MG63 (cell line): ENCODE data around the gene EHMT1. TPM values are rescaled to one million over a fixed set of nuclear protein-coding genes. Genes with fewer than 3 reads are reported as not detected.

Experiments used
- DNase-seq: peaks from one replicate; pipeline ENCODE4 v3.0.0-alpha.2; 2020
- H3K27me3 ChIP-seq: fragments of 250-450 bp; sonication (Bioruptor Pico); 2 replicates; pipeline ENCODE4 v1.5.1; 2020; ENCODE audit warnings: mild to moderate bottlenecking, moderate library complexity
- H3K36me3 ChIP-seq: fragments of 250-450 bp; sonication (Bioruptor Pico); 2 replicates; pipeline ENCODE4 v1.5.1; 2020; ENCODE audit warnings: mild to moderate bottlenecking, moderate library complexity
- H3K4me3 ChIP-seq: fragments of 250-450 bp; sonication (Bioruptor Pico); 2 replicates; pipeline ENCODE4 v1.5.1; 2020; ENCODE audit warnings: mild to moderate bottlenecking, moderate library complexity
- H3K9me3 ChIP-seq: fragments of 250-450 bp; sonication (Bioruptor Pico); 2 replicates; pipeline ENCODE4 v1.5.1; 2020; ENCODE audit warnings: mild to moderate bottlenecking, moderate library complexity
- total RNA-seq: library from RNA; depleted of rRNA; stranded (reverse); fragments of >200 nt; shearing (Covaris generic); gene quantifications from 2 replicates; pipeline ENCODE4 v1.2.3, GENCODE V29; 2014; ENCODE audit warnings: low replicate concordance

Gene EHMT1
- total RNA-seq, 1 experiment from 2014 or later: 64.5 TPM

- Histone ChIP-seq H3K36me3 (peaks cover 15% of the 10 kb centered on the region), H3K4me3 (no peak overlapping the region), H3K9me3 (no peaks in the 10 kb centered on the region), H3K27me3 (no peaks in the 10 kb centered on the region)
- DNase-seq: no peak
Measured at GRCh38 chr9:137650259-137650658, 31.5 kb downstream of the EHMT1 start.

- no peak for DNase-seq
- Histone ChIP-seq H3K36me3 (peaks cover 18% of the 10 kb centered on the region), H3K27me3 (no peaks in the 10 kb centered on the region), H3K9me3 (no peaks in the 10 kb centered on the region), H3K4me3 (no peak overlapping the region)
Measured at GRCh38 chr9:137650779-137651178, 32.0 kb downstream of the EHMT1 start.

- Histone ChIP-seq H3K27me3 (no peaks in the 10 kb centered on the region), H3K4me3 (no peak overlapping the region), H3K9me3 (no peaks in the 10 kb centered on the region), H3K36me3 (peaks cover 13% of the 10 kb centered on the region)
- no peak for DNase-seq
Measured at GRCh38 chr9:137656416-137656815, 37.6 kb downstream of the EHMT1 start.

GRCh38 chr9:137657606-137658005 is 38.8 kb downstream of the EHMT1 start:
- Histone ChIP-seq H3K27me3 (no peaks in the 10 kb centered on the region), H3K9me3 (no peaks in the 10 kb centered on the region), H3K36me3 (peaks cover 13% of the 10 kb centered on the region), H3K4me3 (no peak overlapping the region)
- DNase-seq: no peak

GRCh38 chr9:137658781-137659180 is 40.0 kb downstream of the EHMT1 start:
- Histone ChIP-seq H3K36me3 (peaks cover 8% of the 10 kb centered on the region), H3K9me3 (no peaks in the 10 kb centered on the region), H3K27me3 (no peaks in the 10 kb centered on the region), H3K4me3 (no peak overlapping the region)
- no peak for DNase-seq

- no peak overlapping the region for H3K4me3 ChIP-seq
- no peak for DNase-seq
- H3K27me3 ChIP-seq: no peaks in the 10 kb centered on the region
- no peaks in the 10 kb centered on the region for H3K9me3 ChIP-seq
- H3K36me3 ChIP-seq: peaks cover 8% of the 10 kb centered on the region
Measured at GRCh38 chr9:137660144-137660543, 41.3 kb downstream of the EHMT1 start.

- Histone ChIP-seq H3K4me3 (no peak overlapping the region), H3K27me3 (no peaks in the 10 kb centered on the region), H3K36me3 (peaks cover 5% of the 10 kb centered on the region; the same call in 1 of the 2 replicates), H3K9me3 (no peaks in the 10 kb centered on the region)
- no peak for DNase-seq
Measured at GRCh38 chr9:137663584-137663983, 44.8 kb downstream of the EHMT1 start.

- H3K9me3 ChIP-seq: no peaks in the 10 kb centered on the region
- no peak for DNase-seq
- H3K27me3 ChIP-seq: no peaks in the 10 kb centered on the region
Measured at GRCh38 chr9:137664676-137665075, 45.9 kb downstream of the EHMT1 start.

GRCh38 chr9:137665226-137665625 is 46.4 kb downstream of the EHMT1 start:
- Histone ChIP-seq H3K27me3 (no peaks in the 10 kb centered on the region), H3K36me3 (no peaks in the 10 kb centered on the region; the same call in 1 of the 2 replicates), H3K9me3 (no peaks in the 10 kb centered on the region), H3K4me3 (no peak overlapping the region)
- no peak for DNase-seq

More at GRCh38 chr9:137664676-137665075, 45.9 kb downstream of the EHMT1 start:
- Histone ChIP-seq H3K36me3 (no peaks in the 10 kb centered on the region; the same call in 1 of the 2 replicates), H3K4me3 (no peak overlapping the region)

- Histone ChIP-seq H3K4me3 (no peak overlapping the region), H3K9me3 (no peaks in the 10 kb centered on the region), H3K36me3 (no peaks in the 10 kb centered on the region; the same call in 1 of the 2 replicates), H3K27me3 (no peaks in the 10 kb centered on the region)
- DNase-seq: no peak
Measured at GRCh38 chr9:137665697-137666512, 47.1 kb downstream of the EHMT1 start.

GRCh38 chr9:137666513-137666822 is 47.7 kb downstream of the EHMT1 start:
- no peaks in the 10 kb centered on the region for H3K27me3 ChIP-seq
- no peaks in the 10 kb centered on the region; the same call in 1 of the 2 replicates for H3K36me3 ChIP-seq
- H3K4me3 ChIP-seq: no peak overlapping the region
- no peaks in the 10 kb centered on the region for H3K9me3 ChIP-seq
- no peak for DNase-seq

- no peak for DNase-seq
- no peaks in the 10 kb centered on the region; the same call in 1 of the 2 replicates for H3K36me3 ChIP-seq
- no peaks in the 10 kb centered on the region for H3K27me3 ChIP-seq
- H3K9me3 ChIP-seq: no peaks in the 10 kb centered on the region
- no peak overlapping the region for H3K4me3 ChIP-seq
Measured at GRCh38 chr9:137666955-137667670, 48.3 kb downstream of the EHMT1 start.

- DNase-seq: no peak
- Histone ChIP-seq H3K9me3 (no peaks in the 10 kb centered on the region), H3K4me3 (no peak overlapping the region), H3K27me3 (no peaks in the 10 kb centered on the region), H3K36me3 (no peaks in the 10 kb centered on the region; the same call in 1 of the 2 replicates)
Measured at GRCh38 chr9:137668203-137668602, 49.4 kb downstream of the EHMT1 start.

GRCh38 chr9:137669261-137669672 is 50.5 kb downstream of the EHMT1 start:
- Histone ChIP-seq H3K4me3 (no peak overlapping the region), H3K36me3 (no peaks in the 10 kb centered on the region; the same call in 1 of the 2 replicates), H3K27me3 (no peaks in the 10 kb centered on the region), H3K9me3 (no peaks in the 10 kb centered on the region)
- DNase-seq: no peak

- H3K4me3 ChIP-seq: no peak overlapping the region
- no peaks in the 10 kb centered on the region for H3K9me3 ChIP-seq
- DNase-seq: no peak
- no peaks in the 10 kb centered on the region; the same call in 1 of the 2 replicates for H3K36me3 ChIP-seq
- no peaks in the 10 kb centered on the region for H3K27me3 ChIP-seq
Measured at GRCh38 chr9:137670391-137671195, 51.8 kb downstream of the EHMT1 start.

GRCh38 chr9:137671196-137671538 is 52.4 kb downstream of the EHMT1 start:
- H3K9me3 ChIP-seq: no peaks in the 10 kb centered on the region
- H3K27me3 ChIP-seq: no peaks in the 10 kb centered on the region
- no peaks in the 10 kb centered on the region for H3K36me3 ChIP-seq
- no peak overlapping the region for H3K4me3 ChIP-seq
- DNase-seq: no peak

- H3K4me3 ChIP-seq: no peak overlapping the region
- H3K27me3 ChIP-seq: no peaks in the 10 kb centered on the region
- no peaks in the 10 kb centered on the region for H3K9me3 ChIP-seq
- no peaks in the 10 kb centered on the region for H3K36me3 ChIP-seq
- DNase-seq: no peak
Measured at GRCh38 chr9:137671721-137672120, 52.9 kb downstream of the EHMT1 start.
